NCI-H774 (cell line): ENCODE data around the gene IGFBP4.

Experiments
- DNase-seq: peaks from one replicate; lab custom pipeline; 2025; lab: John Stamatoyannopoulos, UW

The IGFBP4 gene

DNA sequence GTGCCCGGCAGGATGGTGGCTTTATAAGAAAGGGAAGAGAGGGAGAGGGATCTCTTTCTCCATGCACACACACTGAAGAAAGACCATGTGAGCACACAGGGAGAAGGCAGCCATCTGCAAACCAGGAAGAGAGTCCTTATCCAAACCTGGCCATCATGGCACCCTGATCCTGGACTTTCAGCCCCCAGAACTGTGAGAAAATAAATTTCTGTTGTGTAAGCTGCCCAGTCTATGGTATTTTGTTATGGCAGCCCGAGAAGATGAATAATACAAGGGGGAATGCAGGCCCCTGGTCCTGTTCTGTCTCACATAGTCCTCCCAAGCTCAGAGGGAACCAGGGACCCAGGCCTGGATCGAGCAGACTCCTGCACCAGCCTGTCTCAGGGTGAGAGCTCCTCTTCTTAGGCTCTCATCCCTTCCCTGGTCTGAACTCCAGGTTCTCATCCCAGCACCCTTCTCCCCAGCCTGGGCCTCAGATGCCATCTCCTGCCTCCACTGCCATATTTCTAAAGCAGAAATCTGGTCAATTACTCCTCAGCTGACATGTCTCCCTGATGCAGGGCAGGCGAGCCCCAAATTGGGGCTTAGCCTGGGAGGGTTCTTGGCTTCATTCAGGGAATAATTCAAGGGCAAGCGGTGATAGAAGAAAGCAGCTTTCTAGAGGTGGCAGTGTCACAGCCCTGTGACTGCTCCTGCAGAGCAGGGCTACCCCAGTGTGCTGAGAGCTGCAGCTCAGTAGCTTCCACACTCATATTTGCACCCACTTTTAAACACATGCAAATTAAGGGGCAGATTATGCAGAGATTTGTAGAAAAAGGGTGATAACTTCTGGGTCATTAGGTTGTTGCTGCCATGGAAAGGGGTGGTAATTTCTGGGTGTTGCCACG, 28.8 kb downstream of the IGFBP4 start:
- no peak for DNase-seq

DNA sequence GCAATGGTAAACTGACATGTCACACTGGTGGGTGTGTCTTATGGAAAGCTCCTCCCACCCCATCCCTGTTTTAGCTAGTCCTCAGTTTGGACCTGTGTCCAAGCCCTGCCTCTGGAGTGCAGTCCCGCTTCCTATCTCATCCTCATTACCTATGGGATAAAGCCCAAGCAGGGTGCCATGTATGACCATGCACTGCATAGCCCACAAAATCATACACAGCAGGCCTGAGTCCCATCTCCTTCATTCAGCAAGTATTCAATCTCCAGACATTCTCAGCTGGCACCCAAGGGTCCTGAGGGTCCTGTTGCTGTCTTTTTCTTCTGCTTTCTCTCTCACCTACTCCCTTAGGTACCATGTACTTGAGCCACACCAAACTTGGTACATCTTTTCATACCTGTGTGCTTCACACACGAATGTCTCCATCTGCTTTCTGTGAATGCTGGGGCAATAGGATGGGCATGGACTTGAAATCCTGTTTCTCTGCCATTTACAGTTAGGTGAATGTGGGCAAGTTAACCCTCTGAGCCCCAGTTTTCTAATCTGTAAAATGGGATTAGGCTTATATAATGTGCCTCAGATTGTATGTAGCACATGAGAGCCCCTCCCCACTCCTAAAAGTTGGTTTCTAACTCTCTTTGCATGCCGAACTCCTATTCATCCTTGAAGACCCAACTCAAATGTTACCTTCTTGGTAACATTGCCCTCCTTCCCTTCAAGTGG, 29.6 kb downstream of the IGFBP4 start:
- no peak for DNase-seq

DNA sequence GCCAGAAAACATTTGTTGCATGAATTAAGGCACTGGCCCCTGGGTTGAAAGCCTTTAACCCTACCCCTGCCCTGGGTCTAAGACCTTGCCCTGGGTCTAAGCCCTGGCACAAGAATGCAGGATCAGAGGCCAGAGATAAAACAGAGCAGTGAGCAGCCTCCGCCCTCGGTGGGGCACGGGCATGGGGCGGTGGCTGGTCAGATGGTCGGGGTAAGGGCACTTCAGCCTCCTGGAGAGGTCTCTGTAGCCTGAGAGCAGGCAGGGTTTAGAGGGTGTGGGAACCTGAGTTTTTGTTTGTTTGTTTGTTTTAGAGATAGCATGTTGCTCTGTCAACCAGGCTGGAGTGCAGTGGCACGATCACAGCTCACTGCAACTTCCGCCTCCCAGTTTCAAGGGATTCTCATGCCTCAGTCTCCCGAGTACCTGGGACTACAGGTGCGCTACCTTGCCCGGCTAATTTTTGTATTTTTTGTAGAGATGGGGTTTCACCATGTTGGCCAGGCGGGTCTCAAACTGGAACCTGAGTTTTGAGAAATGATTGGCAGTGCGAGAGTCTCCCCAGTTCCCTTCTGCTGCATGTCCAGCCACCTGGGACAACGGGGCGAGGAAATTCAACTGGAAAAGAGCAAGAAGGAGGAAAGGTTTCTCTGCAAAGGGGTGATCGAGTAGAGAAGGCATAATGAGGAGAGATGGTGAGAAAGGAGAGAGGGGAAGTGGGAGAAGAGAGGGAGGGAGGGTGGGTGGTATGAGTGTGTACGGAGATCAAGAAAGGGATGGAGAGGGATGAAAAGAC, 30.5 kb downstream of the IGFBP4 start:
- no peak for DNase-seq

DNA sequence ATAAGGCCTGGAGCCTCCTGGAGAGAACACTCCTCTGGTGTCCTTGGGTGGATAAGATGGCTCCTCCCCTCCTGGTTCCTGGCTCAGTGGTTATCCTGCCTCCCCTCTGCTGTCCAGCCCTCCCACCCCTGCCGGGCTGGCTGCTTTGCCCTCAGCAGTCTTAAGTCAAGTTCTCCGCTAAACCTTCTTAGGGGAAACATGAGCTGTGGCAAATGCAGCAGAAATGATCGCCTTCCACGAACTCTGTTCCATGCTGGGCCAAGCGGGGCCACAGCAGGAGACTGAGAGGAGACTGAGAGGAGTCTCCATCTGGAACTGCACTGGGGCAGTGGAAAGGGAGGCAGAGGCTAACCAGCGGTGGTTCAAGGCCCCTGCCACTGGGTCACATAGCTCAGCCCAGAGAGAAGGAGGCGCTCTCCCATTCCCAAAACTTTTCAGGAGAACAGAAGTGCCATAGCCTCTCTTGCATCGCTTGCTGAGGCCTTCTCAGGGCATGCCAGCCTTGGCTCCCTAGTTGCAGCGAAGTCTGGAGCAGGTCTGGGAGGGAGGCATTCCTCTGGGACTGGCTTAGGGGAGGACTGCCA, 31.3 kb downstream of the IGFBP4 start:
- DNase-seq: no peak

DNA sequence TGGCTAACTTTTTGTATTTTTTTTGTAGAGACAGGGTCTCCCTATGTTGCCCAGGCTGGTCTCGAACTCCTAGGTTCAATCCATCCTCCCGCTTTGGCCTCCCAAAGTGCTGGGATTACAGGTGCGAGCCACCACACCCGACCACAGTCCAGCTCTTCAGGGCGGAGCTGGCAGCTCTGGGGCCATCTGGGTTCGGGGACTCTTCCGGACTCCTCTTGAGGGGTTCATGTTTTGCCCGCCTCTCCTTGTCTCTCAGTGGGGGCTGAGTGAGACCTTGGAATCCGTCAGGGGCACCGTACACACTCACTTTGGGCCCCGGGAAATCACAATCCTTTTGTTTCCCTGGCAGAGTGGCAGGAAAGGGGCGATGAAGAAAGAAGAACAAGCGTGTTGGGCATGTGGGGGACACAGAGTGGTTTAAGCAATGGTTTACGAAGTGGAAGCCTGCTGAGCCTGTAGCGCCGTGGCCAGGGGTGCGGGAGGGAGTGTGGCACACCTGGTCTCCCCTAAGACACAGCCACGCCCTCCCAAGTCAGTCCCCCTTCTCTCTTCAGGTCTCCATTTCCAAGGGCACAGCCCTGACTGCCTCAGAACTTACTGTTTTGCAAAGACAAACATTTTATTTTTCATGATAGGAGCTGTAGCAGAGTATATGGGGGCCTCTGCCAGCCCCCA, 32.1 kb downstream of the IGFBP4 start:
- DNase-seq: no peak

DNA sequence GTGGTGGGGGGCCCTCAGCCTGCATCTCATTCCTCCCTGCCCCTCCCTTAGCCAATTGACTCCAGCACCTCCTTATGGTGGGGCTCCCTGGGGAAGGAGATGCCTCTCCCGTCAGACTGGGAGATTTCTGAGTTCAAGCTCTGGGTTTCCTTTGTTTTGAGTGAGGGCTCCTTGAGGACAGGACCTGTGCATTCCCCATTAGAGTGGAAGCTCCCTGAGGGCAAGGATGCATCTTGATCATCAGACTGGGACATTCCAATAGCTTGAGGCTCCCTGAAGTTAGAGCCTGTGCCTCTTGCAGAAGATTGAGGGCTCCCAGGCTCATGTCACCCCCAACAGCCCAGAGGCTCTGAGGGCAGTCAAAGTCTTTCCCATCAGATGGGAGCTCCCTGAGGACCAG, 34.5 kb downstream of the IGFBP4 start:
- DNase-seq: no peak

DNA sequence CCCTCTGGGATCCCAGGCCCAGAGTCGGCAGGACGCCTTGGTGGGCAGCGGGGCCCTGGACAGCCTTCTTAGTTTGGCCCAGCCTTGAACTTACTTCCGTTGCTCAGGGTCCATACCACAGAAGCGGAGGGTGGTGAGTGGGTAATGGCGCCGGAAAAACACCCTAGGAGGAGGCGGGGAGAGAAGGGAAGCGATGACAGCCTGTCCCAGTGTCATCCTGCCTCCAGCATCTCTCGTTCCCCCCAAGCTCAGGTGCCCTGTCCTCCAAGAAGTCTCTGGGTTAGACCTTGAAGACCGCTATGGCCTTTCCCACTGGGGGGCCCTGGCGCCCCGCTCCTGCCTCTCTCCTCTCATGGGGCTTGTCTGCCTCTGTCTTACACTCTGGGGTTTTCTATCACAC, 35.2 kb downstream of the IGFBP4 start:
- DNase-seq: no peak

DNA sequence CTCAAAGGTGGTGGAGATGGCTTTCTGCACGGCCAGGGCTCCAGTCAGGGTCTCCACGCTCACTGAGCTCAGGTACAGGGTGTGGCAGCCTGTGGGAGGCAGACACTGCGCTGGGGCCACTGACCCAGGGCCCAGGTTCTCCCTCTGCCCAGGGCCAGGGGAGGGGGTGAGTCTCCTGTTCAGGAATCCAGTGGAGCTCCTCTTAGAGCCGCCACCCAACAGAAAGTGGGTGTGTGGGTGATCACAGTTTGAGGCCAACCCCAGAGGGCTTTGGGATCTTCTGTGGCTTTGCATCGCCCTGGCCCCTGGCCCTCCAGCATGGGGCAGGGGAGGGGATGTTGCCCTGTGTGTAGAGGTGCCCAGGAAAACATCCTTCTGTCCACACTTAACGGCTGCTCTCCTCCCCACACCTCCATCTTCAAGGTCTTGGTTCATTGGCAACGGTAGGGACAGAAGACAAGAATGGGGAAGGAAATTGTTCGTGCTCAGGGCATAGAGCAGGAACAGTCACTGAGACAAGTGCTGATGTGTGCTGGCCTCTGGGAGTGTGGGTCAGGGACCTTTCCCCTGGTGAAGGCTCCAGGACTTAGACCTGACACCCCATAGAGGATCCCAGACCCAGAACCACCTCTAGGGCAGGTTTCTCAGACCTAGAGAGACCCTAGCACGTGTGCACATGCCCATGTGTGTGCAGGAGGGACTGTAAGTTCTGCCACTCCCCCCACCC, 36.7 kb downstream of the IGFBP4 start:
- no peak for DNase-seq

DNA sequence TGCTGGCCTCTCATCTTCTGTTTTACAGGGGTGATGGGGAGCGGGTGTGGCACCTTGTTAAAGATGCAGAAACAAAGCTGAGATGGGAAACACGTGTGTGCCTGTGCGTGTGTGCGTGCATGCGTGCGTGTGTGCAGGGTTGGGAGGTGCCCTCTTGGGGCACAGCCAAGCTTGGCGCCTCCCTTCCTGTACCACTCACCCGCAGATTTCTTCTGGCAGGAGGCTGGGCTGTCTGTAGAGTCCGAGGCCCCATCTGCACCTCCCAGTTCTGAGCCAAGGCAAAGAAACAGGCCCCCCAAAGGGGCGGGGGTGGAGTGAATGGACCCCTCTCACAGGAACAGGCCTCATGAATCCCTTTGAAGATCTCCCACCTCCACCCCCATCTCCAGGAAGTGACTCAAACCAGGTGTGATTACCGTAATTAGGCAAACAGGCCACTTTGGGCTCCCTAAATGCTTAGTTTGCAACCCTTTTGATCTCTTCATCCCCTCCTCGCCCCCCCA, 37.3 kb downstream of the IGFBP4 start:
- DNase-seq: no peak

DNA sequence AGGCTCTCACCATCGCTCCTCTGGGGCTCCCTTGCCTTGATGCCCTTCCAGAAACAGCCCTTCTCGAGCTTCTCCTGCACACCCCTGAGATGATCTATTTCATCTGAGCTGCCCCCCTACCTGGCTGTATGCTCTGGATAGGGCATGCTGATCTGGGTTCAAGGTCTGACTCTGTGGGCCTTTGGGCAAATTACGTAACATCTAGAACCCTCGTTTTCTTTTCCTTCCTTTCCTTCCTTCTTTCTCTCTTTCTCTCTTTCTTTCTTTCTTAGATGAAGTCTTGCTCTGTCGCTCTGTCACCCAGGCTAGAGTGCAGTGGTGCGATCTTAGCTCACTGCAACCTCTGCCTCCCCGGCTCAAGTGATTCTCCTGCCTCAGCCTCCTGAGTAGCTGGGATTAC, 37.9 kb downstream of the IGFBP4 start:
- no peak for DNase-seq

DNA sequence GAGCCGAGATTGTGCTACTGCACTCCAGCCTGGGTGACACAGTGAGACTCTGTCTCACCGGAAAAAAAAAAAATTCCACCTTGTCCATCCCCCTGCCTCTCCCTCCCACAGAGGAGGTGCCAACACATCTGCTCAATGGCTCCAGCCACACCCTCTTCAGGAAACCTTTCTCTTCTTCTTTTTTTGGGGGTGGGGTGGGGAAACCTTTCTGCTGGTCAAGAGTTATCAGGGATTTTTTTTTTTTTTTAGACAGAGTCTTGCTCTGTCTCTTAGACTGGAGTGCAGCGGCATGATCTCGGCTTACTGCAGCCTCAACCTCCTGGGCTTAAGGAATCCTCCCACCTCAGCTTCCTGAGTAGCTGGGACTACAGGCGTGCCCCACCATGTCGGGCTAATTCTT, 39.5 kb downstream of the IGFBP4 start:
- no peak for DNase-seq

DNA sequence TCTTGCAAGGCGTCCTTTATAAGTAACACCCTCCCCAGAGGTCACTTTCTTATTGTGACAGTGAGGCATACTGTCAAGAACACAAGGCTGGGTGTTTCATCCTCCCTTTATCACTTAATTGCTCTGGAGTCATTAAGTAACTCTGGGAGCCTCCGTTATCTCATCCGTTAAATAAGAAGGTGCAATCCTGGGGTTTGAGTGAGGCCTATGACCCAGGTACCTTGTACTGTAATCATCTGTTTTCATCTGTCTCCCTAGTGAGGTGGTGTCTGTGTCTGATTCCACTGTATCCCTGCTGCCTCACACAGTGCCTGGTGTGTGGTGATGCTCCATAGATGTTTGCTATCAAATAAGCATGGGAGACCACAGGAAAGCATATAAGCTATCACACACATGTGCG, 40.4 kb downstream of the IGFBP4 start:
- no peak for DNase-seq

DNA sequence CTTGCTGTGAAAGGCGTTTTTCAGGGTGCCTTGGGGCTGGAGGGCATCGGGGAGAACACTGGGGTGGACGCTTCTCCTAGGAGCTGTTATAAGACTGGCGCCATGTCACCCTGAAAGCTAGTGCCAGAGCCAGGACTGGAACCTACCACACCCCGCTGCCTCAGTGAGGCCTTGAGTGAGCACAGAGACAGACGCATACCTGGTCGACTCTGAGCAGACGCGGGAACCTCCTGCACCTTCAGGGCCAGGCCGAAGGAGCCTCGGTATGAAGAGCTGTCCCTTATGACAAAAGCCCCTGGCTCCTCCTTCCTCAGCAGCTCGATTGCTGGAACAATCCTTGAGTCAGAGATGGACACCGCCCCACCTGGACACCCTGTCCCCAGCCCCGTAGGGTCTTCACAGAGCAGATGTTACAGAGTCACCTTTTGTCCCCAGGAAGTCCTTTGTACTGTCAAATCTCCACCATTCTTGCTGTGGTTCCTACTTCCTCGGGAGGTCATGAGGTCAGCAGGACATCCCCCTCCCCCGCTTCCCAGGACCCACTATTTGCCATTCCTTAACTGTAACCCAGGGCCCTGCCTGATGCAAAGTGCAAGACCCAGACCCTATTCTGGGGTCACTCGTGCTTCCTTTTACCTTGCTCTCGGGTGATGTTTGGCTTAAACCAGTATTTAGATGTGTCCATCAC, 41.2 kb downstream of the IGFBP4 start:
- no peak for DNase-seq

DNA sequence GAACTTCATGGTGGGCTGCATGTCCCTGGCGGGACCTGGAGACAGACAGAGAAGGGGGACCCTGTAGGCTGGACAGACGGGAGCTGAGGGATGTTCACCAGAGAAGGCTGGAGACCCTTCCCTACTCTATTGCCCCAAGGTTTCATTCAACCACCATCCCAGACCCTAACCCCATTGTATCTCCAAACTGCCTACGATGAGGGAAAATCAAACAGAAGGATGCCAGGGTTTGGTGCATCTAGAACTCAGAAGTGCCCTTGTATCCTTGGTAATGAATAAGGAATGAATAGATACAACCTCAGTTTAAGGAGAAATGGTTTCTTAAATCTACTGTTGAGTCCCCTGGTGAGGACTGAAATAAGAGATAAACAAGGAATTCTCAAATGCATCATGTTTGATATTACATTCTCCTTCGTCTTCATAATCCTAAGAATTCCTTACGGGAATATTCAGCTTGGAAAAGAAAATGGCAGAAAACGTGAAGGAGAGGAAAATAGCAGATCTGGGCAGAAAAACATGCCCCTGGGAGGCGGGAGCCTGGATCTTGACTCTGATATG, 41.8 kb downstream of the IGFBP4 start:
- DNase-seq: no peak

DNA sequence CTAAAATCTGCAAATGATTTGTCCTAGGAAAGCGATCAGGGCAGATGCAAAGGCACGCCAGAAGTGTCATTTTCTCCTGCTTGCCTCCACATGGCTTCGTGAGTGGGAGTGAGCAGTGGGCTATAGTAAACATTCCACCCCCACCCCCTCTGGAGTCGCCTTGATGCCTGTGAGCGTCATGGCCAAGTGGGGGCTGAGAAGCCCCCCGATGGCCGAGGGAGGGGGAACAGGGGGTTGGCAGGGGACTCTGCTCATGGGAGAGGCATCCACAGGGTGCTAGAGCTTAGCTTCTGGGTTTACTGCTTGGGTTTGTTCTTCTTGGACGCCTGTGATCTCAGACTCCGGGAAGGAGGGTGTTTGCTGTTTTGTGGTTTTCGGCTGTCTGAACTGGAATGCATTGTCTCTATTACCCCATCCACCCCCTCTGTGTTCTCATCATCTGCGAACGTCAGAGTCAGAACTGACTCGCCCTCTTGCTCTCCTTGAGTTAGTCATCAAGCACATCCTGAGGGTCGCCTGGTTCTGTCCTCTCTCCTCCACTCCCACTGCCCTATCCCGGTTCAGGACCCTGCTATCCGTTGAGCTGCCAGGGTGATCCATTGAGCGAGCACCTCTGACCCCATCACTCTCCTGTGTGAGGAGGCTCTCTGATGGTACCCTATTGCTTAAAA, 42.7 kb downstream of the IGFBP4 start:
- DNase-seq: no peak

DNA sequence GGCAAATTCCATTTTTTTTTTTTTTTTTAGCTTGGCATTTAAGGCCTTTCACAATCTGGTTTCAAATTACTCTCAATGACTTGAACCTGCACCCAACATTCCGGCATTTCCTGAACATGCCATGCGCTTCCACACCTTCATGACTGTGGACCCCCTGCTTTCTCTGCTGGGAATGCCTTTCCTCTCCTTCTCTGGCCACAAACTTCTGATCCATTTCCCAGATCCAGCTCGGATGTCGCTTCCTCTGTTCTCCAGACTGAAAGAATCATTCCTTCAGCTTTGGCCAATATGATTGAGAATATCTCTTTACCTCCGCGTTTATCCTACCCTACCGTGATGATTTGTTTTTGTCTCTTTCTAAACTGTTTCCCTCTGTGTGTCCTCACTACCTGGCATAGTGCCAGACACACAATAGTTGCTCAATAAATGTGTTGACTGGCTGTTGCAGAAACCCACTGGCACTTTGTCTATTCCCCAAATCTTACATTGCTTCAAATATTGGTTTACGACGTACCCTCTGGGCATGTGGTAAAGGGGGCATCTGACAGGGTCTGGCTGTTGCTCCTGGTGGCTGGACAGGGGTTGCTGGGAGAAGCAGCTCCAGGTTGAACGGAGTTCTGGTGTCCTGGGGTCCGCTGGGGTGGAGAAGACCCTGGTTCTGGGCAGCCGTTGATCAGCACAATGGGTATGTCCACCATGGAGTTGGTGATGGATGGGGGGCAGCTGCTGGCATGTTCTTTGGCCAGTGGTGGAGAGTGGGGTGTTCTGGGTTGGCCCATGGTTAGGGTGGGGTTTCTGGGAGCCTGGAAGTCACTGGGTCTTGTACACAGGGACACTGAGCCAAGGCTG, 43.5 kb downstream of the IGFBP4 start:
- no peak for DNase-seq

DNA sequence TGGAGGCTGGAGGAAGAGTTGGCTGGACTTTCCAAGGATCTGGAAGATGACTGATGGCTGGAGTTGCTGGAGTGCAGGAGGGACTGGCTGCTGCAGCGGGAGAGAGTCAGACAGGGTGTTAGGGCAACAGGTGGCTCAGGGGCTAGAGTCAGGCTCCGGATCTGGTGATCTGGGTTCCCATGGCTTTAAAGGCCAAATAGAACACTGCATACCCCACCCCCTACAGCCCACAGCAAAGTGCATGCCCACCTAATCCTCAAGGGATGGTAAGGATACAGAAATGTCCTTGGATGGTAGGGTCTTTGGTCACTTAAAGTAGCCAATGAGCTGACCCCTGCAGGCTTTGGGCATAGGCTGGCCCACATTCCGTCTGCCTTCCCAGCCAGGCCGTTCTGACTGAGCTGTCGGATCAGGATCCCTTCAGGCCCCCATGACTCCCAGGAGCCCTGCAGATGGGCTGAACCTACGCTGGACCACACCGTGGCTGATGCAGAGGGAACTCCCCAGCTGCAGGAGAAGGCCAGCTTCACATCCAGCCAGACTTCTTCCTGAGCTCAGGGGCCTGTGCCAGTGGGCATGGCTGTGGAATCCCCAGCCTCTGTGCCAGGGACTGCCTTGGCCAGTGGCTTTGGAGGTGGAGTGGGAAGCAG, 44.2 kb downstream of the IGFBP4 start:
- DNase-seq: no peak
